ENCODE measurements around the gene ZBTB7B.

ZBTB7B gene

GRCh38 chr1:155032886-155033285, 30.3 kb downstream of the ZBTB7B start:
- Mint-ChIP-seq H3K9me3 (no peaks in the 10 kb centered on the region), H3K27me3 (ENCODE audit: low read depth) (peaks cover 2% of the 10 kb centered on the region), H3K4me3 (no peak overlapping the region), H3K36me3 (ENCODE audit: low read depth) (no peaks in the 10 kb centered on the region), H3K4me1 (no peaks in the 10 kb centered on the region), H3K27ac (no peak overlapping the region)
- TF ChIP-seq CTCF (IDR thresholded peaks at IDR 0.05; ENCODE audit: unreplicated experiment in 3 of 3), result no peak

GRCh38 chr1:155033524-155033923, 30.9 kb downstream of the ZBTB7B start, which contains the start of the genes DCST1 and DCST2:
Gene DCST1 (plus strand): TSS chr1:155033824. CDS start chr1:155034037, 213 bp downstream.
Gene DCST2 (minus strand): TSS chr1:155033781. CDS start chr1:155033701, 80 bp downstream.
- H3K4me1 Mint-ChIP-seq, result no peaks in the 10 kb centered on the region
- TF ChIP-seq CTCF (IDR thresholded peaks at IDR 0.05; ENCODE audit: unreplicated experiment in 3 of 3), result no peak
- no peaks in the 10 kb centered on the region for H3K9me3 Mint-ChIP-seq
- H3K27me3 Mint-ChIP-seq (ENCODE audit: low read depth), result peaks cover 7% of the 10 kb centered on the region
- no peaks in the 10 kb centered on the region for H3K36me3 Mint-ChIP-seq (ENCODE audit: low read depth)
- no peak within 1 kb of the TSS for H3K27ac Mint-ChIP-seq
- H3K4me3 Mint-ChIP-seq, result no peak within 1 kb of the TSS

GRCh38 chr1:155034318-155035208, 32.0 kb downstream of the ZBTB7B start:
- Mint-ChIP-seq H3K9me3 (no peaks in the 10 kb centered on the region), H3K4me1 (no peaks in the 10 kb centered on the region), H3K4me3 (no peak overlapping the region), H3K27ac (no peak overlapping the region), H3K27me3 (ENCODE audit: low read depth) (peaks cover 7% of the 10 kb centered on the region), H3K36me3 (ENCODE audit: low read depth) (no peaks in the 10 kb centered on the region)
- no peak for TF ChIP-seq CTCF (IDR thresholded peaks at IDR 0.05; ENCODE audit: unreplicated experiment in 3 of 3)

GRCh38 chr1:155035936-155036335, 33.3 kb downstream of the ZBTB7B start:
- Mint-ChIP-seq H3K9me3 (no peaks in the 10 kb centered on the region), H3K27me3 (ENCODE audit: low read depth) (peaks cover 7% of the 10 kb centered on the region), H3K36me3 (ENCODE audit: low read depth) (no peaks in the 10 kb centered on the region), H3K4me1 (no peaks in the 10 kb centered on the region), H3K4me3 (no peak overlapping the region), H3K27ac (no peak overlapping the region)
- no peak for TF ChIP-seq CTCF (IDR thresholded peaks at IDR 0.05; ENCODE audit: unreplicated experiment in 3 of 3)

- H3K9me3 Mint-ChIP-seq, result no peaks in the 10 kb centered on the region
- TF ChIP-seq CTCF (IDR thresholded peaks at IDR 0.05; ENCODE audit: unreplicated experiment in 3 of 3), result no peak
- H3K27ac Mint-ChIP-seq, result no peak overlapping the region
- no peak overlapping the region for H3K4me3 Mint-ChIP-seq
- no peaks in the 10 kb centered on the region for H3K36me3 Mint-ChIP-seq (ENCODE audit: low read depth)
- no peaks in the 10 kb centered on the region for H3K4me1 Mint-ChIP-seq
- H3K27me3 Mint-ChIP-seq (ENCODE audit: low read depth), result peaks cover 7% of the 10 kb centered on the region
Measured at GRCh38 chr1:155037043-155037442, 34.4 kb downstream of the ZBTB7B start.

Measured in nephron (organoid).